ENCODE measurements around the gene LARGE1.

The LARGE1 gene

GRCh38 chr22:33707581-33707980, 212.7 kb downstream of the LARGE1 start:
- no peak for DNase-seq

DNA sequence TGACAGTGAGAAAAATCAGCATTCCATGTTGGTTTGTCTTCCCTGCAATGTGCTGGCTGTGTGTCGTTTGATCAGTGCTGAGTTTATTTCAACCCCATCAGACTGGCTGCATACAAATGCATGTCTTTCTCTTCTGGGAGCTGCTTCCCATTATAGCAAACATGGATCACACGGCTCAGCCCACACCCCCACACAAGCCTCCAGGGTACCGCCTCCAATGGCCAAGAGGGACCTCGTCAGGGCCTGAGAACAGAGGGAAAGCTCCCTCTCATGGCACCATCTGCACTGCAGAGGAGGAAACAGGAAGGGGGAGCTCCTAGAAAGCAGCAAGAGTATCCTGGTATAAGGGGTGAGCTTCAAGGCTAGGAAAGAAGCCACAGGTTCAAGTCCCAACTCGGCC, 214.2 kb downstream of the LARGE1 start:
- no peak for DNase-seq

GRCh38 chr22:33699176-33699575, 221.1 kb downstream of the LARGE1 start:
- DNase-seq: no peak

DNA sequence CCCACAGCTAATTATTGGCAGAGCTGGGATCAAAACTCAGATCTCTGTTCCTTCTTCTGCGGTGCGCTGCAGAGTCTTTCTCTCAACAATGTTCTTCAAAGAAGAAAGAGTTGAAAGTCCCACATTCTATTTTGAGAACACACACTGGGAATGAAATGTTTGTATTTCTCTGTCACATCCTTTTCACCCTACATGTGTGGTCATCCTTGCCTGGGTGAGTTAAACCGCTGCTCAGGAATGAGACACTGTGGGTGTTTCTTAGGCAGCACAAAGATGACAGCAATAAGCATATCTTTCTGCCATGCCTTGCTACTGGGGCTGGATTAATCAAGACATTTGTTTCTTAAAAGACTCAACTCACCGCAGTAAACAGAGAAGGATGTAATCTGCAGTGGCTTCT, 222.6 kb downstream of the LARGE1 start:
- no peak for DNase-seq

DNA sequence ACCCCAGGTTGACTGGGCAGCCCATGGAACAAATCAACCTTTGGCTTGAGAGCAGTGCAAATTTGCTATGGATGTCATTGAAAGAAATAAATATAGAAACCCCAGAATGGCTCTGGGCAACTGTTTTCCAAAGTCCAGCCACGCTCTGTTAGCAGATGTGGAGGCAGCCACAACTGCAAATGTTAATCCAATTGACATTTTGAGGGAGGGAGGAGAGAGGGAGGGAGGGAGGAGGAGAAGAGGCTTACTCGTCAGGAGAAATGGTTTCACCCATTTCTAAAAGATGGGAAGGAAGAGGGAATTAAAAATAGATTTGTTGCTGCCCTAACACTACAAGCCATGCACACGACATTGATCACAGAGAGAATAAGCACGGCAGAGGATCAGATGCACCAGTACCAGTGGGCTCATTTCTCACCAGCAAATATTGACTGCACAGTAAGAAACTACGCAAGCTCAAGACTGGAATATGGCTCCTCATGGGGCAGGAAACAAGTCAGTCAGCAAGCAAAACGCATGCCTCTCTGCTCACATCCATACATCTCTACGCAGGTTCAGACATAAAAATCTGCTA, 229.1 kb downstream of the LARGE1 start:
- no peak for DNase-seq

DNA sequence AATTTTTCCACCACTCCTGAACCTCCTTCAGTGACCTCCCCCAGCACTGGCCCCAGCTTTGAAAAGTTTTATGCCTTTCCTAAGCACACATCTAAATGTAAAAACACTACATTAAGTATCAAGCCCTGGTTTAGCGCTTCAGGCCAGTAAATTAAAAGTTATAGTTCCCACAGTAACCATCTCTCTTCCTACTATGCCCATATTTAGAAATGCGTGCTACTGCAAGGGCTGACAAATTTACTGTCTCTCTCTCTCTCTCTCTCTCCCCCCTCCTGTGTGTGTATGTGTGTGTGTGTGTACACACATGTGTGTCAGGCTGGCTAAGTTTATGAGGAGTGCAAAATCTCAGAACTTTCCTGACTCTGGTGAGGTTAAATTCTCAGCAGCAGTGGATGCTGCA, 231.4 kb downstream of the LARGE1 start:
- no peak for DNase-seq

DNA sequence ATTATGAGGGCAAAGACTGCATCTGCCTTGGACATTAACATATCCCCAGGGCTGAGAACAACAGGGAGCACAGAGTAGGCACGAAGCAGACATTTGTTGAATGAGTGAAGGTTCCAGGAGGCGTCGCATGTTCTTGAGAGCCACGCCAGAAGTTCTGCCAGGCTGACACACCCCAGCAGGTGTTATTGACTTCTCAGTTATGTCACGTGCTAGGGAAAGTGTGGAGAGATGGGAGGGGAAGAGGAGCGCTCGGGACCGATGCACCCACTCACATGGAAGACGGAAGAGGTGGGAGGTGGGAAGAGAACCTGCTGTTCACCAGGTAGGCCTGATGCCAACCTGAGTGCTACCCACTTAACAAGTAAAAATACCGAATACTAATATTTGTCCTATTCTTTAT, 232.8 kb downstream of the LARGE1 start:
- DNase-seq: no peak

- no peak for DNase-seq
Measured at GRCh38 chr22:33684087-33684486, 236.2 kb downstream of the LARGE1 start.

- no peak for DNase-seq
Measured at GRCh38 chr22:33682927-33683326, 237.3 kb downstream of the LARGE1 start.

- no peak for DNase-seq
Measured at GRCh38 chr22:33680632-33681031, 239.6 kb downstream of the LARGE1 start.

DNA sequence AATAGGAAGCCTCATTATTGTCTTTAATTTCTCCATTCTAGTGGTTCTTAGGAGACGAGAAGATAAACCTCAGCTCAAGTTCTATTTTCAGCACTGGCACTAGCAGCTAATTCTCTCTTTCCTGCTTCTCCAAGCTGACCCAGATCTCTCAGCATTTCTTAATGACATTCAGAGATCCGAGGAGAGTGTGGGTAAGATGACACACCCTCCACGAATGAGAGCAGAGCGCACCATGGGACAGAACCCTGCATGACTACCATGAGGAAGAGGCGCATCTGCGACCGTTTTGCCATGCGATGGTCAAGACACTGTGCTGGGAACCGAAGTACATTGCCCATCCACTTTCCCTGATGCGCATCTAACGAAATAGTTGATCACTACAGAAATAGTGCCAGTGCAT, 241.8 kb downstream of the LARGE1 start:
- DNase-seq: no peak

DNA sequence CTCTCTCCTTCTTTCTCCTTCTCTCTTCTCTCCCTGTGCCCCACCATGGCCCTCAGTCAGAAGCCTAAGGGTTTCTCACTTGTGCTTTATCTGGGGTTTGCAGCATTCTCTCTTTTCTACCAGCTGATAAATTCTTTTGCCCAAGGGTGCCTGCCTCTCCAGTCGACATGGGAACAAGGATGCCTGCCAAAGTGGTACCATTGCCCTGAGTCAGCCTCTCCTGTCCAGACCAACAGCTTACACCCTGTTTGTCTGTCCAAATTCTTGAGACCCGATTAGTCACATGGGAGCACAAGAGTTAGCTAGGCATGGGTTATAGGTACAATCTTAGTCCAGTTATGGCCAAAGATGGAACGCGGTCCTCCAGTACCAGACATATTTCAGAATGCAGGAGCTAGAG, 242.7 kb downstream of the LARGE1 start:
- DNase-seq: no peak

DNA sequence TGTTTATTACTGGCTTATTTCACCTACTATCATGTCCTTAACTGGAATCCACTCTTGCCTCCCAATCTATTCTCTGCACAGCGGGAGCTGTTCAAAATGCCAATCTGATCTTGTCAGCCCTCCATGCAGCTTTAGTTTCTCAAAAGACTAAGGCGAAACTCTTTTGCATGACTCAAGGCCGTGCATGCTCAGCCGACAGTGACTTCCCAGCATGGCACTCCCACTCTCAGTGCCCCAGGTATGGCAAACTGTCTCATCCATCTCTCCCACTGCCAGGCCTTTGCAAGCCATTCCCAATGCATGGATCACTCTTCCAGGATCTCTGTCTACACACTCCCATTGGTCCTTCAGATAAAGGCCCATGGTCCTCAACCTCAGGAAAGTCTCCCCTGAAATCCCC, 245.9 kb downstream of the LARGE1 start:
- no peak for DNase-seq

GRCh38 chr22:33669746-33670145, 250.5 kb downstream of the LARGE1 start:
- DNase-seq: no peak

GRCh38 chr22:33666961-33667619, 253.2 kb downstream of the LARGE1 start:
- DNase-seq: no peak

GRCh38 chr22:33666279-33666960, 253.9 kb downstream of the LARGE1 start:
- no peak for DNase-seq

DNA sequence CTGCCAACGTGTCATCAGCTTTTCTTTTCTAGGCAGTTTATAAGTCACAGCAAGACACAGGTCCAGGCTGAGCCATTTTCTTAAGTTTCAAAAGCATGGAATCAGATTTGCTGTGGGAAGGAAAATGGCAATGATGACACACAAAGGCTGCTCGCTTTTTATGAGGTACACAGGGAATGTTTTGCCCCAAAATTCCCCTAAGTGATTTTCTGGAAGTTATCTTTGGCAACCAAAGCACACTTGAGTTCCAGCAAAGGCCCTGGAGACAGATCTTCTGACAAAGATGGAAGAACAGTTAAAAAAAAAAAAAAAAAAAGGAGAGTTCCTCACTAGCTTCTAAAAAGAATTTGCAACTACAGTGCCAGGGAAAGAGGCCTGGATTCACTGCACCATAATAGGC, 260.8 kb downstream of the LARGE1 start:
- DNase-seq: no peak

GRCh38 chr22:33658775-33659174, 261.5 kb downstream of the LARGE1 start:
- DNase-seq: no peak

GRCh38 chr22:33657670-33658069, 262.6 kb downstream of the LARGE1 start:
- no peak for DNase-seq

GRCh38 chr22:33656808-33657628, 263.3 kb downstream of the LARGE1 start:
- no peak for DNase-seq

DNA sequence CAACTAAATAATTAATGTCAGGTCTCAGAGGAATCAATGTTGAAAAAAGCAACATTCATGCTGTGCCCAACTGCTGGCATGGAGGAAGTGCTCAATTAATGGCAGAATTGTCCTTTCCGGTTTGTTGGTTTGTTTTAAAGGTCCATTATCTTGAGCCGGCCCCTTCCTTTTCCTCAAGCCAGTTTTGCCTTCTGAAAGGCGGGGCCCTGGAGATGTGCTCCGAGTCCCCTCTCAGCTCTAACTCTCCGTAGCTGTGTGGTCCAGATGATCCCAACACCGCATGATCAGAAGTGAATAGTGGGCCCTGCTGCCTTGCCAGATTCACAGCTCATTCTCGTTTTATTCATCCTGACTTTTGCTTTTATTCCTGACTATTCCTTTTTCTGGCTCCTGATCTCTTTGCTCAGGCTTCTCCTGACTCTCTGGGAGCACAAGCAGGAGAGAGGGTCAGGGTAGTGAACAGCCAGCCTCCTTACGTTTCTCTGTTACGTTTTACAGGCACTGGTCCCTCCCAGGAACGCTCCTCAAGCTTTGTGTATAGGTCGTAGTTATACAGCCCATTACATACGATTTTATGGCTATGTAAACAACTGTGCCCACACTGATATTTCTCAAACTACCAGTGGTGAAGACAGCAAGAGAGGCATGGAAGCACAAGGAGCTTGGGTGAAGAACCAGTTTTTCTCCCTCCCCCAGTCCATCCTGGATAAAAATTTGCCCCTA, 265.9 kb downstream of the LARGE1 start:
- DNase-seq: no peak

GRCh38 chr22:33653532-33654063, 266.7 kb downstream of the LARGE1 start:
- DNase-seq: no peak

DNA sequence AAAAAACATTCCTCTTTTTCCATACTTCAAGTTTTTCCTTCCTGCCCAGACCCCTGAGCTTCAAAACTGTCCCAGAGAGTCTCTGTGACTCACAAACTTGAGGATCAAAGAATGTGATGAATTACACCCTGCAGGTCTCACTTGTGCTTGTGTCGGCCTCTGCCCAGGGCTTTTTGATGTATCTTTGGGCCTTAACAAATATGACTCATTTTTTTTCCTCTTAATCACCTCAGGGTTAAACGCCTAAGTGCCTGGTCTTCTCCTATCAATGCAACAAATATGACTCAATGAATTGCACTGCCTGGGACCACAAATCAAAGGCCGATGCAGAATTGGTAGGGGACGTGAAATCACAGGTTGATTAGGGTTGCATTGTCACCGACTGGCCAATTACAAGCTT, 267.7 kb downstream of the LARGE1 start:
- DNase-seq: no peak
